Umbilical cord (tissue), 2 donors: ENCODE results near the gene RAMP3. TPM values are rescaled to one million over a fixed set of nuclear protein-coding genes. Genes with fewer than 3 reads are reported as not detected.
A peak's percentile ranks its signal among the peaks of the same experiment; 100 is the strongest.
"Not testable (repeated sequence)": the region's sequence is repeated elsewhere in the genome, so short reads cannot be mapped to it uniquely, and the experiment has no call there.

Experiments used
- DNase-seq: peaks from one replicate; pipeline ENCODE4 v3.0.0-alpha.2; 2015; ENCODE audit warnings: low spot score
- total RNA-seq: library from RNA; depleted of rRNA; stranded (reverse); fragments of >200 nt; gene quantifications from one replicate; pipeline ENCODE4 v1.2.3, GENCODE V29; 2014; ENCODE audit warnings: low replicate concordance; ENCODE audit not compliant: insufficient read depth

RAMP3 gene, protein sequence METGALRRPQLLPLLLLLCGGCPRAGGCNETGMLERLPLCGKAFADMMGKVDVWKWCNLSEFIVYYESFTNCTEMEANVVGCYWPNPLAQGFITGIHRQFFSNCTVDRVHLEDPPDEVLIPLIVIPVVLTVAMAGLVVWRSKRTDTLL
- total RNA-seq = 3.1 TPM

DNA sequence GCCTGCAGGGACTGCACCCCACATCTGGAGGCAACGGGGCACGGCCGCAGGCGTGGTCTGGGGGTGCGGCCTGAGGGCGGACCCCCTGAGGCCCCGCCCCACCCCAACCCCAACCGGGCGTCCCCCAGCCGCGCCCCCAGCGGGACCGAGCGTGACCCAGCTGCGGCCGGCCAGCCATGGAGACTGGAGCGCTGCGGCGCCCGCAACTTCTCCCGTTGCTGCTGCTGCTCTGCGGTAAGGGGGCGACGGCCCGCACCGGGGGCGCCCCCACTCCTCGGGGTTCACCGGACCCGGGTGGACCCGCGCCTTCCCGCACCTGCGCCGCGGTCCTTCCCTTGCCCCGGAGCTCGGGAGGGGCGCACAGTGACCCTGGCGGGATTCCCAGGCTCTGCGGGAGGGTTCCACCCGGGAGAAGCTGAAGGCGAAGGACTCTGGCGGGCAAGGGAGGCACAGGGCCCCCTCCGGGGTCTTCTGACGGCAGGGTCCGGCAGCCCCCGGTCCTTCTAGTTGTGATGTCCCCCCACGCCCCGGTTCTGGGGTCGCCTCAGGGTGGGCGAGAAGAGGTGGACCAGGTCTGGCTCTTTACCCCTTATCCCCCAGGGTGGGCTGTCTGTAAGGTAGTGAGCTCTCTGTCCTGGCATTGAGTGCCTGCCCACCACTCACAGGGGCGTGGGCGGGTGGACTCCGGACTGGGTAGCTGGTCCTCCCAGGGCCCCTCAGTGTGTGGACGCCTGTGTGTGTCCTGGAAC is at the start of gene RAMP3:
Gene RAMP3, plus strand, starts transcription at position 139 of the 749 bp plus-strand sequence. Its CDS starts 38 bp downstream, at position 177.
- no peak for DNase-seq

DNA sequence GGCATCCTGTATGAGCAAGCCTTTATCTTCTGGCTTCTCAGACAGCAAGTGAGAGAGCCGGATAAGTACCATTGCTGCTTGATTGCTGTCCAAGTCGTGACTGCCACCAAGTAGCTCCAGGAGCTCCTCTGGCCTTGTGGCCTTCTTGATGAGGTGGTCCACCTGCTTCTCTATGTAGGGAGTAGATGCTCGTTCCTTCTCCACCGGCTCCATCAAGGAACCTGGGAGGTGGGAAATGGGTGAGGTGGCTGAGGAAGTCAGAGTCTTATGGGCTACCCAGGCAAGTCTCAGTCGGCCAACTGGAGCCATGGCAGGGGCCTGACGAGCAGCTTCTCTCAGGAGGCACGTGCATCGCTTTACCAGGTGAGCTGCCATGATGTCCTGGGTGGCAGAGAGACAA is 48.7 kb upstream of the RAMP3 start:
- no peak for DNase-seq

DNA sequence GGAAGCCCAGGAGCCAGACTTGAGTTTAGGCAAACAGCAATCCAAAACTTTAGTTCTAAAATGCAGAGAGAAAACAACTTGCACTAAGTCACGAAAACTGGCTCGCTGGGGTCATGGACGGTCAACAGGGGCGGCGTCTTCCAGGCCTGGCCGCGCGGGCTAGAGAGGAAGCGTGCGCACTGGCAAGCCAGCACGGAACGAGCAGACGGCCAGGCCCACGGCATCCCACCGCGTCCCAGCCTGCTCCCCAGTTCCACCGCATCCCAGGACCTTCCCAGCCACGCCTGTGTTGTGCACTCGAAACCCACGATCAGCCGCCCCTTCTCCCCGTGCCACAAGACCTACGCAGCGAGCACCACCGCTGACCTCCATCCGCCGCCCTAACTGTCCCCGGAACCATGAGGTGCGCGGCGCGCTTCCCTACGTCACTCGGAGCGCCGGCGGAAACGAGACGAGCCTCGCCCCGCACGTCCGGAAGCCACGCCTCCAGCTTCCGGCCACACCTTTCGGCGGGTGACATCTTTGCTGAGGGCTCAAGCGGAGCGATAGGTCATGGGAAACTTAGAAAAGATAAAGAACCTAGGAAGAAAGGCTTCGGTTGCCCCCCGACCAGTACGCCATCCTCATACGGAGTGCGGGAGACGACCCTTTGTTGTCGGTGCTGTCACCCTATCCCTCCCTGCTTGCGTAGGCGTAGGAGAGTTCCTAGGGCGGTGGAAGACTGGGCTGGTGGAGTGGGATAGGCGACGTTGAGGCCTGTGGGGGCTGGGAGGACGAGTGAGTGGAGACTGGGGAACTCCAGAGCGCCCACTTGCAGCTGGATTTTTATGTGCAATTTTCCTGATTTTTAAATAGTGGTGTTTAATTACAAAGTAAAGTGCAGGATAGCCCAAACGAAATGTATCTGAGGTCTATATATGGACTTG is 46.0 kb upstream of the RAMP3 start, which contains the start of gene TBRG4:
Gene TBRG4, minus strand, starts transcription at position 400 of the 926 bp plus-strand sequence. CDS start 2,460 bp downstream, outside the sequence.
- DNase-seq = peak; percentile 98

DNA sequence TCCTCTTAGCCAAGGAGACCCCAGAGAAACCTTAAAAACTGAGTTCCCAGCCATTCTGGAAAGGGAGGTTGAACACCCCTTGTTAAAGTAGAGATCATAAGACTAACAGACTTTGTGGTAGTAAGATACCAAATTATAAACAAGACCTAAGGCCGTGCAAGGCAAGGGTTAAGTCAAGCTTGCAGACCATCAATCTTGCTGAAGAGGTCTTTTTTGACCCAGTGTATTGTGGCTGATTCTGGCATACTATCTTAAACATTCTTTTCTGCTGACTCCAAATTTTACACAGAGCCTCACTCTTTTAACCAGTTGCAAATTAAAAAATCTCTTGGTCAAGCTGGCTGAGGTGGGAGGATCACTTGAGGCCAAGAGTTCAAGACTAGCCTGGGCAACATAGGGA is 44.9 kb upstream of the RAMP3 start:
- peak; percentile 19 for DNase-seq

DNA sequence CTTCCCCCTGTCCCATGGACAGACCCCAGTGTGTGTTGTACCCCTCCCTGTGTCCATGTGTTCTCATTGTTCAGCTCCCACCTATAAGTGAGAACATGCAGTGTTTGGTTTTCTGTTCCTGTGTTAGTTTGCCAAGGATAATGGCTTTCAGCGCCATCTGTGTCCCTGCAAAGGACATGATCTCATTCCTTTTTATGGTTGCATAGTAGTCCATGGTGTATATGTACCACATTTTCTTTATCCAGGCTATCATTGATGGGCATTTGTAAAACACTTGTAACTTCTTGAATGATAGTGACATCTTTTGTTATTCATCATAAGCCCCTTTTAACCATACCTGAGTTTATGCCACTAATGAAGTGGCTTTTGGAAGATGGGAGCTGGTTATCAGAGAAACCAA is 43.3 kb upstream of the RAMP3 start:
- not testable (repeated sequence) for DNase-seq

DNA sequence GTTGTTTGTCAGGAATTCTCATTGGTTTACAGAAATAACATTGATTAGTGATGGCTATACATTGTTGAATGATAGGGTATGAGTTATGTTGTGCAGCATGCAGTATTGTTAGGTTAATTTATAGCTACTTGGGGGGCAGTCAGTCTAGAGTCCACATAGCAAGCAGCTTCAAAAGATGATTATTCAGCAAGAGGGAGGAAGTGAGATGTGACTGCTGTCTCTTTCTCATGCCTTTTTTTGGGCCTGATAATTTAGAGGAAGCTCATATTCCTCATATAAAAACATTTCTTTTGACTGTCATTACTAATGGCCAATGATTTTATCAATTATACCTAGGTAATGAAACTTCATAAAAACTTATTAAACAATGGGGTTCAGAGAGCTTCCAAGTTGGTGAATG is 42.7 kb upstream of the RAMP3 start:
- DNase-seq = no peak

DNA sequence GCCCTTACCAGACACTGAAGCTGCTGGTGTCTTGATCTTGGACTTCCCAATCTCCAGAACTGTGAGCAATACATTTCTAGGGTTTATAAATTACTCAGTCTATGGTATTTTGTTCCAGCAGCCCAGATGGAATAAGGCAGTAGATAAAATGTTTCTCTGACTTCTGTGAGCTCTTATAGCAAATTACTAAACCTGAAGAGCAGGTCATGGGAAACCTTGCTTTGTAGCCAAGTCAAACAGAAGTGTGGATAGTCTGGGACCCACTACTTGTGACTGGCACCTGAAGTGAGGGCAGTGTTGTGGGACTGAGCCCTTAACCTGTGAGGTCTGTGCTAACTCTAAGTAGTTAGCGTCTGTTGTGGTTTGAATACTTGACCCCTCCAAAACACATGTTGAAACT is 41.5 kb upstream of the RAMP3 start:
- DNase-seq = no peak

DNA sequence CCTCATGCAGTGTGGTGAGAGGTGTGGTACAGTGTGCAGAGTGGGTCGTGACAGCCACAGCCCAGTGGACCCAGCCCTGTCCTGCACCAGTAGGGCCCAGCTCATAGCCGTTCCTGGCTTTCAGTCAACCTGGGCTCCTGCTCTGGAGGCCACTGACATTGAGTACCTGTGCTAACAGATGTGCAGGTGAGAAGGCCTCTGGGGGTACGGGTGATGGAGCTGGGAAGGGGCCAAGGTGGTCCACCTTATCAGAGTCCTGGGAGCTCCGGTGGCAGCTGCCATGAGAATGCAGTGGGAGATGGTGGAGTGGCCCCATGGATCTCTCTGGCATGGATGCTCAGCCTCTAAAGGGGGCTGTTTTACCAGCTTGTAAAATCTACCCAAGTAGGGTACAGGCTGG is 40.0 kb upstream of the RAMP3 start:
- DNase-seq = no peak

DNA sequence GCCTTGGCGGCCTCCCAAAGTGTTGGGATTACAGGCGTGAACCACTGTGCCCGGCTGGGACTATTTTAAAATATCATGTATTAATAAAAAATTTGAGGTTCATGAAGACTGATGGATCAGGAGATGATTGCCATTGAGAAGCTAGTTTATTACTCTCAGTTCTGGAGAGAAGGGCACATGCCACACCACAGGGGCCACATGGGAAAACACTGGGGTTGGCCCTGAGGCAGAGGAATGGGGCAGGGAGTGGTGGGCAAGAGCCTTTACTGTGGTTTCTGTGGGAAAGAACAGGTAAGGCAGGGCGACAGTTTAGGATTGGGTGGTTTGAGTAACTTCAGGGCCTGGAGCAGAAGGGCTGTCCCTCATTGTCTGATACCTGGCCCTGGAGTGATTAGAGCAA is 39.3 kb upstream of the RAMP3 start:
- no peak for DNase-seq

DNA sequence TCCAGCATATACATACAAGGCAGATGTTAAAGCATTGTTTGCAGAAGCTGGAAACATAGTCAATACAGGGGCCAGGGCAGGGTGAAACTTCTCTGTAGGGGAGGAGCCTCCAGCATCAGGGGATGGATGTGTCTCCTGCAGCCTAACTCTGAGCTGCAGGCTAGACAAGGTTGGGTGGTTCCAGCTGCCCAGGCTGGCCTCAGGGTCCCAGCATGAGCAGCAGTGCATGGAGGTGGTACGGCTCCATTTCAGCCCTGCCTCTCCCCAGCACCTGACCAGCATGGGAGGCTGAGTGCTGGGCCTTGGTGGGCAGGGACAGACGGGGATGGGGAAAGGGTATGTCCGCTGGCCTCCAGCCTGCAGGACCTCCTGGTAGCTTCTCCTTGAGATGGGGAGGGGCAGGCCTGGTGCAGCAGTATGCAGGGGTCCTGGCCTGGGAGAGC is 38.7 kb upstream of the RAMP3 start:
- DNase-seq = no peak

DNA sequence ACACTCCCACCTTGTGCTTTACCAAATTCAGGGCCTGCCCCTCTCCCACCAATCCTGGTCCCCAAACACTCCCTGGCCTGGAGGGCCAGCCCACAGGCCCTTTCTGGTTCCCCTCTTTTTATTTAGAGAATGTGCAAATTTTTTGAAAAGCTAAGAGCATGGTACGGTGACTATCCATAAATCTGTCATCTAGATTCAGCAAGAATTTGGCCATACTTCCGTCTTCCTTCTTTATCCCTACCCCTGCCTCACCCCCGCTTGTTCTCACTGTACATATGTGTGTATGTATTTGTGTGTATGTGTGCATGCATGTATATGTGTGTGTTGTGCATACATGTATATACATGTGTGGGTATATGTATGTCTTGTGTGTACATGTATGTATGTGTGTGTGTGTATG is 38.0 kb upstream of the RAMP3 start:
- no peak for DNase-seq

DNA sequence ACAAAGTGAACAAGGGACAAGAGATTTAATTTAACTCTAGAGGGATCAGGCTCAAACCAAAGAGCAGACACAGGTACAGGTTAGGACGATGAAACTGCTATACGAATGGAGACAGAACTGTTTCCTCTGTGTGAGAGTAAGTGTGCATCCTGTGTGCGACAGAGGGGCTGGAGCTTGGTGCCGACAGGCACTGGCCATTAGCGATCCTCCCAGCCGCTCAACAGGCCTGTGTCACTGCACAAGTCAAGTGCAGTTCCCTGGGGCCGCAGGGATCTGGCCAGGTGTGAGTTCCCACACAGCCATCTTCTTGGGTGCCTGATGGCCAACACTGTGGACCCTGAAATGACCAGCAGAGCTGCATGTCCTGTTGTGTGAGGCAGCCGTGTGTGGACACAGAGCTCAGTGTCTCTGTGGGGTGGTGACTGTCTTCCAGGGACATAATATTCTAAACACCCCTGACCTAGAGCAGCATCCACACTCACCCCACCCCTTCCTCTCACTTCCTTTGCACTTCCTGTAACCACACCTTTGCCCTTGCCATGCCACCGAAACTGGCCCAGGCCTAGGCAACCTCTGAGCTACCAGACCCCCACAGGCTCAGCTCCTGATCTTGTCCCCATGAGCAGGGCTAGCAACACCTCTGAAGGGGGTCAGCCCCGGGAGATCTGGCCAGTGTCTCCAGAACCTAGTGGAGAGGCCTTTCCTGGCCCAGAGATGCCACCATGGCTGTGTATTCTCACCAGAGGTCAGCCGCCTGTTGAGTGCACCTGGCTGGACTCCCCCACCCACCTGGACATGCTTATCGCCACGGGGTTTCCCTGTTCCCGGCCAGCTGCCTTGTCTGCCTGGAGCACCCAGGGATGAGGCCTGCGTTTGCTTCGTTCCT is 34.4 kb upstream of the RAMP3 start:
- no peak for DNase-seq

DNA sequence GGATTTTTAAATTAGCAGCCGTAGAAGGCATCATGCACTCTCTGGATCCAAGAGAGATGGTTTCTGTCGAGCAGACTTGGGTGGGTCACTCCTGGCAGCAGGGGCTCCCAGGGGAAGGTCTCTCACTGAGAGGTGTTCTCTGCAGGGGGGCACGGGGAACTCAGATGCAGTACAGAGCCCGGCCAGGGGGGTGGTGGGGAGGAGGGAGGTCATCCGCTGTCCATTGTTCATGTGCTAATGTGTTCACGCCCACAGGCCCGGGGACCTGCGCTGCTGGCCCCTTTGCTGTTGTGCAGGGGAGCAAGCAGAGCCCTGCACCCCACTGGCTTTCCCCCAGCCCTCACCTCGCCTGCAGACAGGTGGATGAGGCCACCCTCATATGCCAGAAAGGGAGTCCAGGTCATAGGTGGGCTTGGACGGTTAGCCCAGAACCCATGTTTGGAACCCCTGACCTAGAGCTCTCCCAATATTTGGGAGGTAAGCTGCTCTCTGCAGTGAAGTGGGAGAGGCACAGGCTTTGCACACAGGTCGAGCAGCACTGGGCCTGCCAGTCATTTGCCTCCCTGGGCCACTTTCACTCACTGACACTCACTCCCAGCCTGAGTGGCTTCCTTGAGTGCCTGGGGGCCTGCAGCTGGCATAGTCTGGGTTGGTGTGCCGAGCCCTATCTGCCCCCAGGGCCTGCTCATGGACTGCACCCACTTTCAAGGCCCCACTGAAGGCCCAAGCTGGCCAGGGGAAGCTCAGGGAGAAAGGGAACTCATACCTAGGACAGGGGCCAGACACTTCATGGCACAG is 33.5 kb upstream of the RAMP3 start:
- DNase-seq = no peak

DNA sequence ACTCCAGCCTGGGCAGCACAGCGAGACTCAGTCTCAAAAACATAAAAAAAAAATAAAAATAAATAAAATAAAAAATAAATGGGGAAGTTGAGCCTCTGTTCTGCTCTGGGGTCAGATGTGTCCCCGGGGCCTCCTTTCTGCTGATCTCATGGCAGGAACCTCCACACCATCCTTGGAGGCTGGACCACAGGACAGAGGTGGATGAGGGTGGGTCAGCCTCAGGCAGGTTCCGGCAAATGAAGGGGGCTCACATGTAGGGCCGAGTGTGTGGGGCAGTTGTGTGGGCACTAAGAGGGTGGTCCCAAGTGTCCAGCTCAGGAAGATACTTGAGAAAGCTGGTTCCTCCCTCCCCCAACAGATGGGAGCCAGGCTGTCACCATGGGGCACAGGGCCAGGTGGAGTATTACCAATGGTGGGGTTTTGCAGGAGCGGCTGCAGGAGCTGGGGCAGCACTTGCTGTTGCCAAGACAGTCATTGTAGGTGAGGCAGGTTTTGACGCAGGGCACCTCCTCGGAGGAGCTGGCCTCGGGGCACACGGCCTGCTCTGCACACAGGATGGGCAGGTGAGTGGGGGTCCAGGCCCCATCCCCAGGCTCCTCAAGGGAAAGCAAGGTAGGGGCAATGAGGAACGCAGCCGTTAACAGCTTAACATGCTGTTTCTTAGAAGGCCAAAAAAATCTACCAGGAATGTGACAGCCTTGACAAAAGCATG is 32.2 kb upstream of the RAMP3 start:
- no peak for DNase-seq

DNA sequence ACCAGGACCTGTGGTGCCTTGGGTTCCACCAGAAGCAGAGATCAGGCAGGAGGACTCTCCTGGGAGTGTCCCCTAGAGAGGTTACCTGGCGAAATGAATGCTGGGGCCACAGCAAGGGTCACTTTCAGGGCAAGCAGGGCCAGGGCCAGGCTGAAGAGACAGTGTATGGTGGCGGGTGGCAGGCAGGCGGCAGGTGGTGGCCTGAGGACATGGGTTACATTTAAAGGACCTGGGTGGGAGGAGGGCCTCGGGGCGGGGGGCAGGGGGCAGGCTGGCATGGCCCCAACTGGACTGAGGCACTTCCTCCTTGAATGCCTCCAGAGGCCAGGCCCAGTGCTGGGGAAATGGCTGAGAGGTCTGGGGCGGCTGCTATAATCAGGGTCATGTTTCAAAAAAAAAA is 31.4 kb upstream of the RAMP3 start:
- DNase-seq = no peak

DNA sequence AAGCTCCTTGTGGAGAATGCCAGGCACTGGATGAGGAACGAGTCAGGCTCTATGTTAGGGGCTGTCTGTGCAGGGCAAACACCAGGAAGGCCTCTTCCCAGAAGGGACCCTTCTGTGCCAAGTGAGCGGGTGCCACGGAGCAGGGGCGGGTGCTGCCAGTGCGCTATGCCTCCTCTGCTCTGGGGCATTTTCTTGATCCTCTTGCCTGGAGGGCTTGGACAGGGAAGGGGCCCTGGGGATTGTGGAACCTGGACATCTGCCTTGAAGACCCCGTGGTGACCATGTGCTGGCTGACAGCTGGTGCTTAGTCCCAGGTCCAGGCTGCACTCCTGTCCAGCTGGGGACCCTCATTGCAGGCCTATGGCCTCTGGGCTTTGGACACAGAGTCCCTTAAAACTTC is 30.7 kb upstream of the RAMP3 start:
- no peak for DNase-seq

DNA sequence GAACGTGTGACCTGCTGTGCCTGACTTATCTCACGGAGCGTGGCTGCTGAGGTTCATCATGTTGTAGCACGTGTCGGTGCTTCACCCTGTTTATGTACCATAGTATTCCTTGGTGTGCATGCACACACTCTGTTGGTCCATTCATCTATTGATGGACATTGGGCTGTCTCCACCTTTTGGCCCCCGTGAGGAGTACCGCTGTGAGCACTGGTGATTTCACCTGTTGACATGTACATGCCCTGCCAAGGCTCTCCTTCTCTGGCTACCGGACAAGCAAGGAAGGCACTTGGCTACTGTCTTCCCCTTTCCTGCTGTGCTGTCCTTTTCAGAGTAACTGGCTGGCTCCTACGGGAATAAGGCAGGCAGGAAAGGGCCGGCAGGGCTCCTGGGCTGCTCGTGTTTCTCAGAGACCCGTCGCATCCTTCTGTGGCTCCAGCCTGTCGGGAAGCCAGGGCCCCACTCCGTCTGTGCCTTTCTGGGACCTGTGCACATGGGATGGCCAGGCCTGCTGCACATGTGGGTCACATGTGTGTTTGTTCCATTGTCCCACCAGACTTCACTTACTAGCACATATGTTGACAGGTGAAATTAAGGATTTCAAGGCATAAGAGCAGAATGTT is 28.3 kb upstream of the RAMP3 start:
- no peak for DNase-seq

DNA sequence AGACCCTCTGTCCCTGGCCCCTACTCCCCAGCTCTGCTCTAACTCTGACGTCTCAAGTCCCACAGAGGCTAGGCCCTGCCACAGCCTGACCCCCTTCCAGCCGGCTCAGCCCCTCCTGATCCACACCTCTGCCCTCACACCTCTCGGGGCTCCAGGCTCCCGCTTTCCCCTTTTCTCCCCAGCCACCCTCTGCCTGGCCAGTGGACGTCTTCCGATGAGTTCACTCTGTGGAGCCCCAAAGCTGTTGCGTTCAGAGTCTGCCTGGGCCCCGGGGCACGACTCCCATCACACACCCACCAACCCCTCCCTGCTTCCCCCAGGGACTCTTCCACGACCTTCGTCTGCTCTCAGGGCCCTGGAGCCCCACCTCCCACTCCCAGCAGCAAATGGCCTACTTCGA is 27.7 kb upstream of the RAMP3 start:
- DNase-seq = no peak

DNA sequence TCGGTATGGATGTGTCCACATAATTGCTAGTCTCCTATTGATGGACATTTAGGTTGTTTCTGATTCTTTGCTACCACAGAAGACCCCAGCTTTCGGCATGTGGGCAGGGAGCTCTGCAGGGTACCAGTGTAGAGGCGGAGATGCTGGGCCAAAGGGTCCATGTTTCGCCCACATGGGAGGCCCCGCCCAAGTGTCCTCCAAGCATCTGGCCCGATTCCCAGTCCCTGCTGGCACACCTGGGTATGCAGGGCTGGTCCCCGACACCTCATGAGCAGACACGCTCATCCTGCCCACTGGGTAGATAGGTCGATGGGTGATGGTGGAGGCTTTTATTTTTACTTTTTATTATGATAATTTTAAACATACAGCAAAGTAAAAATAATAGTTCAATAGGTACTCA is 26.7 kb upstream of the RAMP3 start:
- DNase-seq = no peak
